Astrocyte of the hippocampus (primary cell): ENCODE data around the gene DAG1.
A peak's percentile ranks its signal among the peaks of the same experiment; 100 is the strongest.
"Not testable (repeated sequence)": the region's sequence is repeated elsewhere in the genome, so short reads cannot be mapped to it uniquely, and the experiment has no call there.

Experiments
- DNase-seq: peaks from one replicate; pipeline ENCODE4 v3.0.0; 2011; ENCODE audit warnings: low read depth, low spot score

Gene DAG1

DNA sequence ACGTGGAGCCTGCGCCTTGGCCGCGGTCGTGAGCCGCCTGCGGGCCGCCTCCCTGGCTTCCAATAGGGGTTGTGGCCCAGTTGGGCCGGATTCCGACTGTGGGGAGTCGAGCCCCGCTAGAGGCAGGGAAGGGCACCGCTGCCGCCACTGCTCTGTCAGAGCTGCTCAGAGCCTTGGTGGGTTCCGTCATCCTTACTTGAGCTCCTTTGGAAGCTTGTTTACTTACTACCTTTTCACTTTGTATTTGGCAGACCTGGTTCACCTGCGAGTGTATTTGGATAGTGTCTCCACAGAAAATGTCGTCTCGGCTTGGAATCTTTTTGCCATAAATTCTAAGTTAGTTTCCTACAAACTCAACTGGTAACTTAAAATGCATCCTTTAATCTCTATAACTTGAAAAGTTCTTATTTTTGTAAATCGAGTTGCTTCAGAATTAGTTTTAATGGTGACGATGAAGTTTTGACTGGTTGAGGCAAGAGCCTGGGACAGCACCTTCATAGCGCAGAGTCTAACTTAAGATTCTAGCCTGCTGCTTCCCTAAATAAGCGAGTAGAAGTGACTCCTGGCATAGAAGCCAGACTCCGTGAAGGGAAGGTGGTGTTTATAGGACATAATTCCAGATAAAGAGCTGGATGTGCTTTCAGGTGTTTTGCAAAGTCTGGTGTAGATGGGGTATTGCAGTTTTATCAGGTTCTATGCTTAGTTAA lies 800 bp downstream of the DAG1 start:
- no peak for DNase-seq

DNA sequence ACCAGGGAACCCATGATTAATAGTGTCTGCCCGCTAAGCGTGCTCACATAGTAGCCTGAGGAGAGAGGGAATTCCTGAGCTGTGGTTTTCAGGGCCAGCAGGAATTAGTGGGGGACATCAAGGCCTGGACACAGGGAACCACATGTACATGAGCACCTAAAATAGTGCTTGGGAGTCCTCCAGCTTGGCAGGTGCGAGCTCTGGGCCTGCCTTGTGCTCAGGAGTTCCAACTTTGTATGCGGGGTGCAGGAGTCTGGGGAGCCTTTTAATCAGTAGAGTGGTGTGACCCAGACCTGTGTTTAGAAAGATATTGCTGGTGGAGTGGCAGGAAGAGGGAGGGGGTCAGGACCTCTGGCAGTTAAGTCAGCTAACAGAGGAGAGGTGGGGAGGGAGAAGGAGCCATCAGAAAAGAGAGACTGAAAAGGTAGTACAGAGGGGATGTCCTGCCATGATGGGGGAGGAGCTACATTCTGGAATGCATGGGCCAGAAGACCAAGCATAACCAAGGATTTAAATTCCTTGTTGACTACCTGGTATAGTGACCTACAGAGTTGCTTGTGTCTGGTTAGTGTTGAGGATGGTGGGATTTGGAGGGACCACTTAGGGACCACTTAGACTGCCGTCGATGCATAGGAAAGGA lies 1.9 kb downstream of the DAG1 start:
- DNase-seq = peak; percentile 58

DNA sequence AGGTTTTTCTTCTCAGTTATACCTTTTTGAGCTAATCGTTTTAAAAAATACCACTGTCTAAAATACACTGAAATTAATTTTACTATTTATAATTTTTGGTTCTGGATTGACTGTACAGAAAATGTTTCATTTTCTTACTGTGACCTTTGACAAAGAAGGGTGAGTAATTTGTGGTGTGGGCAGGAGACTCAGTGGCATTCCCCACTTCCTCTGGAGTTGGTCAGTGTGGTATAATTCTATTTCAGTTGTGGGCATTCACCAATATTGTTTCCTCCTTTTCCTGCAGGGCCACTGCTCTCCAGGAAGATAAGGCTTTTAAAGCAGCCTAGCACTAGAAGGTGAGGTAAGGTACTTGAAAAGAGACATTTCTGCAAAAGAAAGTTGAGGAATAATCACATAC lies 6.5 kb downstream of the DAG1 start:
- DNase-seq = peak; percentile 46

DNA sequence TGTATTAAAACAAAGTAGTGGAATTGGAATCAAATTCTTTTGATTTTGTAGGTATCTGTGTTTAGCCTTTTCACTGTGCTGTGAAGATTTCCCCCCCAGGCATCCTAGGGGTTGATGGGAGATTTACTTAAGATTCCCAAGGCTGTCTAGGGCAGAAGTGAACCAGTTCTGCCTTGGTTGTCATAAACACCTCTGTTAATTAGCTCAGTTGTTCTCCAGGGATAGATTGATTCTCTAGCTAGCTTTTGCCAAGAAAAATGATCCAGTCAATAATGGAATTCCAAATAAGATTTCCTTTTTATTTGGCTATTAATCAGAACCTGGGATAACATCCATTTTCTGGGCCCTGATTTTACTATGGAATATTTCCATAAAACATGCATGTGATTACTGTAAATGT lies 12.7 kb downstream of the DAG1 start:
- no peak for DNase-seq

DNA sequence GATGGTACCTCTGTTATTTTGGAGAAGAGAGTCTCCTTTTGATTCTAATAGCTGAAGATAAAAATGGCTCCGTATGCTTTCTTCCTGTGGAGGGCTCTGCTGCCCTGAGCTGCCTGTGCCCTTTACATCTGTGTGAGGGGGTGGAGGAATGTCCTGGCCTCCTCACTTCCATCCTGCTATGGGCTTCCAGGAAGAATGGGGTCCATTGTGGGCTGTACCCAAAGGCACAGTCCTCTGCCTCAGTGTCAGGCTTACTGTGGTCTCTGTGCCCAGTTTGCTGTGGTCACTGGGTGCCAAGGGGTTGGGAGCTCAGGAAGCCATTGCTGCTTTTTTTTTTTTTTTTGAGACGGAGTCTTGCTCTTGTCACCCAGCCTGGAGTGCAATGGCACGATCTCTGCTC lies 14.4 kb downstream of the DAG1 start:
- no peak for DNase-seq

DNA sequence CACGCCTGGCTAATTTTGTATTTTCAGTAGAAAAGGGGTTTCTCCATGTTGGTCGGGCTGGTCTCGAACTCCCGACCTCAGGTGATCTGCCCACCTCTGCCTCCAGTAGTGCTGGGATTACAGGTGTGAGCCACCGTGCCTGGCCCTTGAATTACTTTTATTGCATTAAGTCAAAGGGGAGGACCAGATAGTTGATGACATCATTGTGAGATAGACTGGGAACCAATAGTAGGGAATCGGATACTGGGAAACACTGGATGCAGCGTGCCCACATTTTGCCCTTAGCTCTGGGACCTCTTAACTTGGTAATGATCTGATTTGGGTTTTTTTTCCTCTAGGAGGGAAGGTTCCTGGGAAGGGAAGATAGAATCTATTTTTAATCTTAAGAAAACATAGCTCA lies 19.2 kb downstream of the DAG1 start:
- no peak for DNase-seq

DNA sequence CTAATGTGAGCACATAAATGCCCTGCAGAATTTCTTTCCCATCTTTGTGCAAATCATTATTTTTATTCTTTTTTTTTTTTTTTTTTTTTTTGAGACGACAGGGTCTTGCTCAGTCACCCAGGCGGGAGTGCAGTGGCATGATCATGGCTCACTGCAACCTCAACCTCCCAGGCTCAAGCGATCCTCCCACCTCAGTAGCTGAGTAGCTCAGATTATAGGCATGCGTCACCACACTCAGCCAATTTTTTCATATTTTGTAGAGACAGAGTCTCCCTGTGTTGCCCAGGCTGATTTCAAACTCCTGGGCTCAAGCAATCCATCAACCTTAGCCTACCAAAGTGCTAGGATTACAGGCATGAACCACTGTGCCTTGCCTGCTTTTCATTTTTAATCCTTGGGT lies 22.9 kb downstream of the DAG1 start:
- no peak for DNase-seq

DNA sequence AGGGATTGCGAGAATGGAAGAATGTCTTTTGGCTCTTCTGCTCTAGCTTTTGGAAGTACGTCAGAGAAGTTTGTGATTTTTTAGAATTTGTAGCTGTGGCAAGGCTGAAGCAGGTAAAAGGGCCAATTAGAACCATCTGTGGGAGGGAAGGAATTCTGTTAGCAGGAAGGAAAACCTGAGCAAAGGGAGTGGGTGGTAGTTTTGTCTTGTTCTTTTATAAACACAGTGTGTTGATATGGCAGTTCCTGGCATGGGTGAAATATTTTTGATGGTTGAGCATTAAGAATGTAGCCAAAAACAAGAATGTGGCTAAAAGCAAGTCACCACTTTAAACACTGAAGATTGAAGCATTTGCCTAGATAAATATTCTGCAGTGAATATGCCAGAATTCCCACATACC lies 23.8 kb downstream of the DAG1 start:
- DNase-seq = peak; percentile 86

DNA sequence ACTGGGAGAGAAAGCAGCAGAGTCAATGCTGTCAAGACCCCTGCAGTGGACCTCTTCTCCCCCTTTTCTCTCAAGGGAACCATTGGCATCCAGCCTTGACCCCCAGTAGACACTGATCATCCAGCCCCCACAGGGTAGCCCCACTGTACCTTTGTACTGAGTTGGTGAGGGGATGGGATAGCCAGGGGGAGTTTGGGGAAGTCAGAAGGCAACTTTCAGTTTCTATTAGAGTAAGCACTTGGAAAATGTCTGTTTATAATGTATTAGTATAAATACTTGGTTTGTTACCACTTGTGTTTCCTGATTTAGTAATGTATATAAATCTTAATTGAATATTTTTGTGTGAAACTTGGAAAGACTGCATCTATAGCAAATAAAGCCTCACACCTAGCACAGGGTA lies 25.0 kb downstream of the DAG1 start:
- no peak for DNase-seq

DNA sequence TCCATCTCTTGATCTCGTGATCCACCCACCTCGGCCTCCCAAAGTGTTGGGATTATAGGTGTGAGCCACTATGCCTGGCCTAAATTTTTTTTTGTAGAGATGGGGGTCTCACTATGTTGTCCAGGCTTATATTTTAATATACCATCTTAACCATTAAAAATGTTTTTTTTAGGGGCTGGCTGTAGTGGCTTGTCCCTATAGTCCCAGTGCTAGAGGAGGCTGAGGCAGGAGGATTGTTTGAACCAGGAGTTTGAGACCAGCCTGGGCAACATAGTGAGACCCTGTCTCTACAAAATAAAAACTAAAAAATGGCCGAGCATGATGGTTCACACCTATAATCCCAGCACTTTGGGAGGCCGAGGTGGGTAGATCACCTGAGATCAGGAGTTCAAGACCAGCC lies 26.8 kb downstream of the DAG1 start:
- DNase-seq = not testable (repeated sequence)

DNA sequence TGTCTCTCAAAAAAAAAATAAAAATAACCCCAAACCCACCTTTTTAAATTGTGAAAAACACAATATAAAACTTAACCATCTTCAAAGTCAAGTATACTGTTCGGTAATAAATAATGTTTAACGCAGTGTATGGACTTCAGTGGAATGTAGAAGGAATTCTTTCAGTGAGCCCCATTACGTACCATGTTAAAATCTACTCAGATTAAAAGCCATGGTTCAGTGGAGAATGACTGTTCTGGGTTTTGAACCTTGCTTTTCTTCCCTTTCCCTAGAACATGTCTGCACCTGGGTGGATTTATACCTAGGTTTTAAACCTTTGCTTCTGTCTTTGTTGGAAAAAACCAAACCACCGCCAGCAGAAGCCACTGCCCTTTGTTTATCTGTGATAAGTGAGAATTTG lies 27.5 kb downstream of the DAG1 start:
- DNase-seq = no peak

DNA sequence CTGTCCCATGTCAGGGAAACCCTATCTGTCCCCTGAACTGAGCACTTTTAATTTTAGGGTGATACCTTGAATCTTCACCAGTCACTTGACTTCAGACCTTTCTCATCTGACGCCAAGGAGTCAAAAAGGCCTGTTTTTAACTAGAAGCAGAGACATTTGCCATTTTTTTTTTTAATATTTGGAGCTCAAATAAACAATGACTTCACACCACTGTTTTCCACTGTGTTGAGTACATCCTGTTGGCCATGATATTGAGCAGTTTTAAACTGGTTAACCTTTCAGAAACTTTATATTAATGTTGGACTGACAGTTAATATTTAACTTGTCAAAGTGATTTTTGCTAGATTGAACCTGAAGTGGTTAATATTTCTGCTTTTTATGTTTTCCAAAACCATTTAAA lies 28.2 kb downstream of the DAG1 start:
- DNase-seq = no peak

DNA sequence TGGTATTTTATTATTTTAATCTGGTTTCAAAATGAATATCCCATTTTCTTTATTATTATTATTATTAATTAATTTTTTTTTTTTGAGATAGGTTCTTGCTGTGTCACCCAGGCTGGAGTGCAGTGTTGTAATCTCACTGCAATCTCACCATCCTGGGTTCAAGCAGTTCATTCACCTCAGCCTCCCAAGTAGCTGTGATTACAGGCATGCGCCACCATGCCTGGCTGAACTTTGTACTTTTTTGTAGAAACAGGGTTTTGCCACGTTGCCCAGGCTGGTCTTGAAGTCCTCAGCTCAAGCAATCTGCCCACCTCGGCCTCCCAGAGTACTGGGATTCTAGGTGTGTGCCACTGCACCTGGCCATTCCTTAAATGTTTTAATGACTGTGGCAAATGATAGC lies 28.6 kb downstream of the DAG1 start:
- DNase-seq = no peak

DNA sequence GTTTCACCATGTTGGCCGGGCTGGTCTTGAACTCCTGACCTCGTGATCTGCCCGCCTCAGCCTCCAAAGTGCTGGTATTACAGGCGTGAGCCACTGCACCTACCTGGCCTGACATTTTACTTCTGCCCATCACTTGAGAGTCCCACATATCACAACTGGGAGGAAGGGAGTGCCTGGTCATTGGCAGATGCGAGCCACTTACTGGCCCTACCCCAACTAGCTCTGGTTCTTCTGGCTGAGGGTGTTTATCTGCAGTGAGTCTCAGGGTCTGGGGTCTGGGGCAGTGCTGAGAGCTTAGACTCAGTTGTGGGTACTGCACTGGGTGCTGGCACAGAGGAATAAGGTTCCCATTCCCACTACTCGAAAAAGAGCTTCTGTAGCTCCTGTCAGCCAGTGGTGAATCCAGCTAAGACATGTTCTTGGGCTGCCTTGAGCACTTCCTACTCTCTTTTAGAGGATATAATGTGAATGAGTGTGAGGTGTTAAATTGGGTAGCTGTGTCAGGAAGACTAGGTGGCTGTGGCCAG lies 30.2 kb downstream of the DAG1 start:
- DNase-seq = no peak

DNA sequence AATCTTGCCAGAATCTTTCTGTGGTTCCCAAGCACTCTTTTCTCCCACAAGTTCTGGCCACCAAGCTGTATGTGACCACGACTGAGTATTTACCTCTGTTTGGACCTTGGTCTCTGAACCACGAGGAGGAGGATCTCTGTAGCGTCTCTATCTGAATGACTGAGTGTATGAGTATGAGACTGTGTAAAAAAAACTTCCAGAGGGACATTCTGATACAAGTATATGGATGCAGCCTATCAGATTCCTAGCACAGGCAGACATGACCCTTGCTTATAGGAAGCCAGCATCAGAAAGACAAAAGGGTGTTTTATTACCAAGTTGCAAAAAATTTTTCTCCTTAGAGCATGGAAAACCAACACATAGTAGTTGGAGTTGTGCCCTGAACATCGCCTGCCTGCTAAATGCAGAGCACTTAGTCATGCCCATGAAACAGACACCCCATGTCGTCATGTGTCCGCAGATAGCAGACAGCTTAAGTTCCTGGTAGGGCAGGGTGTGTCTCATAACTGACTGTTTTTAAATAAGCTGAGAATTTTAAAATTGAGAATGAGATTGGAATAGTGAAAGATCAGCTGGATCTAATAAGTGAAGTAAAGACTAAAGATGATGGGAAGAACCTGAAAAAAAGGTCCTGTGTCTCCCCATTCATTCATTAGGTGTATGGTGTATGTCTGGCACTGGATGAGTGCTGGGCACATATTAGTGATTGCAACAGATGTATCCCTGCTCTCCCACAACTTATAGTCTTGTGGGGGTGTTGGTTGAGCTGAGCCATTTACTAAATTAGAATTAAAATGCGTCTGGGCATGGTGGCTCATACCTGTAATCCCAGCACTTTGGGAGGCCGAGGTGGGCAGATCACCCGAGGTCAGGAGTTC lies 30.9 kb downstream of the DAG1 start:
- DNase-seq = peak; percentile 90

DNA sequence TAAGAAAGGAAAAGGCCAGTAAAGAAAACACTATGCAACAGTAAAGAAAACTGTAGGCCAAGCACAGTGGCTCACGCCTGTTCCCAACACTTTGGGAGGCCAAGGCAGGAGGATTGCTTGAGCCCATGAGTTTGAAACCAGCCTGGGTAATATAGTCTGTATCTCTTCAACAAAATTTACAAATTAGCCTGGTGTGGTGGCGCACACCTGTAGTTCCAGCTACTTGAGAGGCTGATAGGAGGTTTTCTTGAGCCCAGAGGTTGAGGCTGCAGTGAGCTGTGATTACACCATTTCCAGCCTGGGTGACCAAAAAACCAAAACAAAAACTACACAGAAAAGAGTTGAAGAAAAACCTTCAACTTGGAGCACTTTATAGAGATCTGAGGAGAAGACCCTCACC lies 31.8 kb downstream of the DAG1 start:
- no peak for DNase-seq

DNA sequence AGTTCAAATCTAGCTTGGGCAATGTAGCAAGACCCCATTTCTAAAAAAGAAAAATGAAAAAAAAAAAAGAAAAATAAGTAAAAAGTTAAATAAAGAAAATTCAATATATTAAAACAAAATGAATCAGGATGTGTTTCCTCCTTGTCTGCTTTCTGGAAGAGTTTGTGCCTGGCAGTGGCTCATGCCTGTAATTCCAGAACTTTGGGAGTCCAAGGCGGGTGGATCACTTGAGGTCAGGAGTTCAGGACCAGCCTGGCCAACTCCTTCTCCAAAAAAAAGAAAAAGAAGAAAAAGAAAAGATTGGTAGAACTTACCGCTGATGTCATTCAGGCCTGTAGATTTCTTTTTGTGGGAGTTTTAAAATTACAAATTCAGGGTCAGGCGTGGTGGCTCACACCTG lies 36.8 kb downstream of the DAG1 start:
- no peak for DNase-seq

DNA sequence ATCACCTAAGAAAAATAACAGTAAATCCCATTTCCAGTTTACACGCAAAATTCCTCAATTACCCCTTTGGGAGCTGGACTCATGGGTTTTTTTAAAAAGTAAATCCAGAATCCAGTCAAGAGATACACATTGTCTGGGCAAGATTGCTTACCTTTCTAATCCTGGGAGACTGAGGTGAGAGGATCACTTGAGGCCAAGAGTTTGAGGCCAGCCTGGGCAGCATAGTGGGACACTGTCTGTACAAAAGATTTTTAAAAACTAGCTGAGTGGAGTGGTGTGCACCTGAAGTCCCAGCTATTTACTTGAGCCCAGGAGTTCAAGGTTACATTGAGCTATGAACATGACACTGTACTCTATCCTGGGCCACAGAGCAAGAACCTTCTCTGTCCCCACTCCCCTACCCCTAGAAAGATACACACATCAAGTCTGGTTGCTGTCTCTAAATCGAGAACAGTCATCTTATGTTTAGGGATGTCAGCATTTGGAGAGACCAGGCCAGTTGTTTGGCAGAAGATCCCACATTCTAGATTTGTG lies 39.0 kb downstream of the DAG1 start:
- DNase-seq = no peak

DNA sequence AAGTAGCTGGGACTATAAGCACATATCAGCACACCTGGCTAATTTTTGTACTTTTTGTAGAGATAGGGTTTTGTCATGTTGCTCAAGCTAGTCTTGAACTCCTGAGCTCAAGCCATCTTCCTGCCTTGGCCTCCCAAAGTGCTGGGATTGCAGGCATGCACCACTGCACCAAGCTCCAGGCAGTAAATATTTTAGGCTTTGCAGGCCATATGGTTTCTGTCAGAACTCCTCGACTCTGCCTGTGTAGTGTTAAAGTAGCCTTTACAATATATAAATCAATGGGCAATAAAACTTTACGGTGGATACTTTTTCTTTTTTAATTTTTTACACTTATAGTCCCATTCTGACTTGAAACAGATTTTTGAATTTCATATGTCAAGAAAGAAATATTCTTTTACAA lies 41.6 kb downstream of the DAG1 start:
- no peak for DNase-seq

DNA sequence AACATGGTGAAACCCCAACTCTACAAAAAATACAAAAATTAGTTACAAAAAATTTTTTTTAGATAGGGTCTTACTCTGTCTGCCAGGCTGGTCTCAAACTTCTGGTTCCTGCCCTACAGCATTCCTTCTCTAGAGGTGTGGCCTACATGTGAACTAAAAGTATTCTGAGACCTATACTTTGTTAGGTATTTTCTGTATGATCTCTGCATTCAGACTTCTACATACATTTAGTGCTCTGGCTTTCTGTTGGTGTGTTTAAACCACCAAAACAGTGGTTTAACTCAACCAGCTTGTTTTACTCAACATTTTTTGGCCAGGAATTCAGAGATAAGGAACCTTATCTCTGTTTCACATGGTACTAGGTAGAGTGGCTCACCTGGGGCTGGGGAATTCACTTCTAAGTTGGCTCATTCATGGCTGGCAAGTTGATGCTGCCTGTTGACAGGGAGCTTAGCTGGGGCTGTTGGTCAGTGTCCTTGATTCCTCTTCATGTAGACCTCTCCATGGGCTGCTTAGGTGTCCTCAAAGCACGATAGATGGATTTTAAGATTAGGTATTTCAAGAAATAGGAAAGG lies 42.8 kb downstream of the DAG1 start:
- no peak for DNase-seq

DNA sequence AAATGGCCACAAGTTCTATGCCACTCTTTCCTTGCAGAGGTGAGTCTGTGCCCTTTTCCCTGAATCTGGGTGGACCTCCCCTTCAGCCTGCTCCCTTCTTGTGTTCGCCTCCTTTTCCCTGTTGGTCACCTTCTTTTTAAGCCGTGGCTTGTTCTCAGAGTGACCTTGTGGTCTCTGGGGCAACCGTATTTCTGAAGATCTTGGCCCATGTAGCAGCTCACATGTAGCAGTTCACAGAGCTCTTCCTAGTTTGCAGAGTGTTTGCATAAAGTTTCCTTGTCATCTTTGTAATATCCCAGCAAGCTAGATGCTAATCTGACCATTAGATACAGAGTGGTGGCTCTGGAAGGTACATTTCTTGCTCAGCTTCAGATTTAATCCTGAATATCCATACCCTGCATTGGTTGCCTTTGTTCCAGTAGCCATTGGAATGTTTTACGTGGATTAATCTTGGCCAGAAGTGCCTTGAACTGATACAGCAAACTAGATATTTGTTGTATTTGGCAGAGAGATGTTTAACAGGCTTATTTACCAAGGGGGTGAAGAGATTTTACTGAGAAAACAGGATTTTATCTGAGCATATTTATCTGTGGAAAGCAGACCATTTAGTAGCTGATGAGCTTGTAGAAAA lies 43.5 kb downstream of the DAG1 start:
- peak; percentile 26 for DNase-seq
